Left lung (tissue), 10 donors: ENCODE data around the gene SYNC. TPM values are rescaled to one million over a fixed set of nuclear protein-coding genes. Genes with fewer than 3 reads are reported as not detected.

Experiments used
- ATAC-seq: fragments of 200-7000 bp; cut with Tn5 transposase; one replicate; pipeline ENCODE4 v1.9.1; 2020; ENCODE audit warnings: moderate library complexity
- DNase-seq, 4 donors: peaks; one replicate each; pipeline ENCODE4 v3.0.0-alpha.2; 2013 to 2020
- H3K27ac ChIP-seq, 2 donors: fragments of 200-600 bp; sonication (generic) in 1 of 2; one replicate each; pipeline versions ENCODE4 v1.5.0 to v1.8.0; 2020 to 2021
- H3K27me3 ChIP-seq, 2 donors: fragments of 200-600 bp; sonication (generic) in 1 of 2; one replicate each; pipeline versions ENCODE4 v1.5.0 to v1.8.0; 2020 to 2021
- H3K36me3 ChIP-seq, 2 donors: fragments of 200-600 bp; sonication (generic) in 1 of 2; one replicate each; pipeline versions ENCODE4 v1.5.0 to v1.8.0; 2020 to 2021
- H3K4me1 ChIP-seq, 2 donors: fragments of 200-600 bp; one replicate each; pipeline ENCODE4 v1.8.0; 2021
- H3K4me3 ChIP-seq, 2 donors: fragments of 200-600 bp; sonication (generic) in 1 of 2; one replicate each; pipeline versions ENCODE4 v1.5.0 to v1.8.0; 2020 to 2021; ENCODE audit warnings: mild to moderate bottlenecking in 1 of 2
- H3K9me3 ChIP-seq, 2 donors: fragments of 200-600 bp; sonication (generic) in 1 of 2; one replicate each; pipeline versions ENCODE4 v1.5.0 to v1.8.0; 2020 to 2021
- CTCF ChIP-seq, 2 donors: fragments of 200-600 bp; sonication (generic) in 1 of 2; IDR thresholded peaks; one replicate each; pipeline versions ENCODE4 v1.5.0 to v1.8.0; 2021; ENCODE audit warnings: antibody characterized with exemption in 2 of 2
- intact Hi-C, 2 donors: fragments of 100-400 bp; cut with DNase I; formaldehyde crosslinking; loops; one replicate each; pipeline versions ENCODE4 v1.11.2 to v1.14.2; 2022
- polyA plus RNA-seq, 6 donors: library from polyadenylated mRNA; unstranded; fragments of 120-200 nt; gene quantifications; one replicate each; pipeline ENCODE4 v1.2.1, GENCODE V29; 2013; ENCODE audit not compliant: insufficient read length in 6 of 6
- total RNA-seq, 2 donors: library from RNA; stranded (reverse); fragmentation: NEBNext Ultra II Directional; extraction: Animal tissue kit (Norgen Biotek cat#: 25700); gene quantifications; one replicate each; pipeline ENCODE4 v1.2.1, GENCODE V29; 2021
- donor health status: DM: no; HTN: yes; CAD: no.
- donor health status: DM: no; HTN: no; CAD: no.

Gene SYNC
- total and polyA plus RNA-seq, 8 donors: 3.1 to 19.9 (median 5.4) TPM

DNA sequence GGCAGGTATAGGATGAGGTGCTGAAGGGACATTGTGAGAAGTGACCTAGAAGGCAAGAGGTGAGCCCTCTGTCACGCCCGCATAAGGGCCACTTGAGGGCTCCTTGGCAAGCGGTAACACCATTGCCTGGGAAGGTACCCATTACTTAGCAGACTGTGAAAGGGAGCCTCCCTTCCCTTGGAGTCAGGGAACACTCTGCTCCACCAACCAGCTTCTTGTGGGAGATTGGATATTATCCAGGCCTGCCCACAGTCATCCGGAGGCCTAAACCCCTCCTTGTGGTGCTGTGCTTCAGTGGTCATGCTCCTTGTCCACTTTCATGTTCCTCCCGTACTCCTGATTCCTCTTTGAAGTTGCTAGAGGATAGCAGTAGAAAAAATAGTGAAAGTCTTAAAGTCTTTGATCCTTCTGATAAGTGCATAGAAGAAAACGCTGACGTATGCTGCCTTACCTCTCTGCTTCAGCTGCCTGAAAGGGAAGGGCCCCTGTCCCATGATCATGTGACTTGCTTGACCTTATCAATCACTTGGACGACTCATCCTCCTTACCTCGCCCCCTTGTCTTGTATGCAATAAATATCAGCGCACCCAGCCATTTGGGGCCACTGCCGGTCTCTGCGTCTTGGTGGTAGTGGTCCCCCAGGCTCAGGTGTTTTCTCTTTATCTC, 35.5 kb downstream of the SYNC start:
- H3K36me3 ChIP-seq: peaks cover 0 to 100% of the 10 kb centered on the region in 2 donors
- intact Hi-C loops: no loop called here
- H3K4me1 ChIP-seq: peaks cover 0 to 2% of the 10 kb centered on the region in 2 donors
- H3K4me3 ChIP-seq: no peak overlapping the region
- no peaks in the 10 kb centered on the region for H3K27me3 ChIP-seq
- no peaks in the 10 kb centered on the region for H3K9me3 ChIP-seq
- peak in 1 of 4 donors; percentile 69 for DNase-seq
- peak; percentile 93 for ATAC-seq
- H3K27ac ChIP-seq: no peak overlapping the region
- TF ChIP-seq CTCF (IDR thresholded peaks at IDR 0.05): no peak

GRCh38 chr1:32665915-32666314, 36.7 kb downstream of the SYNC start:
- H3K4me1 ChIP-seq: peaks cover 0 to 2% of the 10 kb centered on the region in 2 donors
- ATAC-seq: no peak
- no peak for DNase-seq
- H3K36me3 ChIP-seq: peaks cover 0 to 99% of the 10 kb centered on the region in 2 donors
- no peak overlapping the region for H3K4me3 ChIP-seq
- intact Hi-C loops: no loop called here
- H3K9me3 ChIP-seq: no peaks in the 10 kb centered on the region
- no peaks in the 10 kb centered on the region for H3K27me3 ChIP-seq
- H3K27ac ChIP-seq: no peak overlapping the region
- no peak for TF ChIP-seq CTCF (IDR thresholded peaks at IDR 0.05)

DNA sequence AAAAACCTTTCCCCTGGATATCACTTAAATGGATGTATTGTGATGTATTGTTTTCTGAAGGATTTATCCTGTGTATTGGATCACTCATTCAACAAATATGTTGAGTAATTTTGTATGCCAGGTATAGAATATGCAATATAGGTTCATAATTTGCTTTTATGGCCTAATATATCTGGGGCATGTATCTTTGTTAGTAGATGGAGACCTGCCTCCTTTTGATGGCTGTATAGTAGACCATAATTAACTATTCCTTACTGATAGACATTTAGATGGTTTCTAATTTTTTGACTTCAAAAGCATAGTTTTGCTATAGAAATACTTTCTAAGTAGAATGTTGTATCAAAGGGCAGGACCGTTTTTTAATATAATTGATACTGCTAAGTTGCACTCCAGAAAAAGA, 43.0 kb downstream of the SYNC start:
- H3K4me1 ChIP-seq: peaks cover 10 to 18% of the 10 kb centered on the region in 2 donors
- intact Hi-C loops: no loop called here
- H3K27ac ChIP-seq: no peak overlapping the region
- H3K36me3 ChIP-seq: peaks cover 0 to 99% of the 10 kb centered on the region in 2 donors
- no peaks in the 10 kb centered on the region for H3K27me3 ChIP-seq
- no peaks in the 10 kb centered on the region for H3K9me3 ChIP-seq
- TF ChIP-seq CTCF (IDR thresholded peaks at IDR 0.05): no peak
- no peak overlapping the region for H3K4me3 ChIP-seq
- no peak for DNase-seq
- no peak for ATAC-seq

DNA sequence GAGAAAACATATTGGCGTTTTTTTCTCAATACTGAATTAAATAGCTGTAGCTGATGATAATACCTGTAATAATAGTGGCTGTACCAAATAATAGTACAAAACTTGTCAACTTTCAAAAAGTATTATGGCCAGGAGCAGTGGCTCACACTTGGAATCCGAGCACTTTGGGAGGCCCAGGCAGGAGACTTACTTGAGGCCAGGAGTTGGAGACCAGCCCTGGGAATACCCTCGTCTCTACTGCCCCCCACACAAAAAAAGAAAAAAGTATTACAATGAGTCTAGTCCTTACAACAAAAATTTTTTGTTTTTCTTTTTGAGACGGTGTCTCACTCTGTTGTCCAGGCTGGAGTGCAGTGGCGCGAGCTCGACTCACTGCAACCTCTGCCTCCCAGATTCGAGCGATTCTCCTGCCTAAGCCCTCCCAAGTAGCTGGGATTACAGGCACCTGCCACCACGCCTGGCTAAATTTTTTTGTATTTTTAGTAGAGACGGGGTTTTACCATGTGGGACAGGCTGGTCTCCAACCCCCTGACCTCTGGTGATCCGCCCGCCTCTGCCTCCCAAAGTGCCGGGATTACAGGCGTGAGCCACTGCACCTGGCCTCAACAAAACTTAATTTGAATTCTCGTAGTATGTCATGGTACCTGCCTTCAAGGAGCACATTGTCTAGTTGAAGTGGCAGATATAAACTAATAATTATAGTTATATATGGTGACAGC, 50.2 kb downstream of the SYNC start:
- H3K4me1 ChIP-seq: peaks cover 32 to 73% of the 10 kb centered on the region in 2 donors
- H3K27ac ChIP-seq: peak overlapping the region; percentile 99
- ATAC-seq (no peak), DNase-seq (no peak)
- no peaks in the 10 kb centered on the region for H3K9me3 ChIP-seq
- H3K27me3 ChIP-seq: no peaks in the 10 kb centered on the region
- H3K36me3 ChIP-seq: peaks cover 0 to 47% of the 10 kb centered on the region in 2 donors
- no peak for TF ChIP-seq CTCF (IDR thresholded peaks at IDR 0.05)
- peak overlapping the region; percentile 84 to 85 for H3K4me3 ChIP-seq
- intact Hi-C loops: no loop called here

DNA sequence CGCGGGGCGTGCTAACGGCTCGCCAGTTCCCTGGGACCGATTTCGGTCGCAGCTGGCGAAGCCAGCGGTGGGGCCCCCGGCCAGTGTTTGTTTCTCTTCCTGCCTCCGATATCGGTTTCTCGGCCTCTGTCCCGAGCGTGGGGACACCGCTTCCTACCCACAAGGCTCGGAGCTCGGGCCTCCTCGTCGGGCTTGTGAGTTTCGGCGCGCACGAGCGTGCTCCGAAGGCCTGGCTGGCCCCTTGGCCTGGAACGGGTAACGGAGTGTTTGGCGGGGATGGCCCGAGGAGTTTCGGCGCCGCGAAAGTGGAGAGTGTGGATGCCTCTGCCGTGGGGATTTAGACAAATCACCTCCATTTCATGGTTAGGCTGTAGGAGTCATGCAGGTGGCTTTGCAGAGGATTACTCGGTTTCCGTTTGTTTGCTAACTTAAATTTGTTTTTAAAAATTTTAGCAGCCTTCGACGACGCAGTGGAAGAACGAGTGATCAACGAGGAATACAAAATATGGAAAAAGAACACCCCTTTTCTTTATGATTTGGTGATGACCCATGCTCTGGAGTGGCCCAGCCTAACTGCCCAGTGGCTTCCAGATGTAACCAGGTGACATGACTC, 51.0 kb downstream of the SYNC start:
- no peak for TF ChIP-seq CTCF (IDR thresholded peaks at IDR 0.05)

More for the DNA sequence above, 51.0 kb downstream of the SYNC start:
- Histone ChIP-seq H3K9me3 (no peaks in the 10 kb centered on the region), H3K27ac (peak overlapping the region; percentile 99), H3K27me3 (no peaks in the 10 kb centered on the region), H3K4me1 (peaks cover 32 to 75% of the 10 kb centered on the region in 2 donors), H3K4me3 (peak overlapping the region; percentile 84 to 85), H3K36me3 (peaks cover 0 to 39% of the 10 kb centered on the region in 2 donors)
- ATAC-seq (peak; percentile 22), DNase-seq (no peak)
- intact Hi-C loops: no loop called here
